ENCODE data around the gene PRKCI. TPM values are rescaled to one million over a fixed set of nuclear protein-coding genes. Genes with fewer than 3 reads are reported as not detected.
"Not testable (repeated sequence)": the region's sequence is repeated elsewhere in the genome, so short reads cannot be mapped to it uniquely, and the experiment has no call there.

The PRKCI gene
- polyA plus RNA-seq, 1 experiment, result 15.1 TPM

DNA sequence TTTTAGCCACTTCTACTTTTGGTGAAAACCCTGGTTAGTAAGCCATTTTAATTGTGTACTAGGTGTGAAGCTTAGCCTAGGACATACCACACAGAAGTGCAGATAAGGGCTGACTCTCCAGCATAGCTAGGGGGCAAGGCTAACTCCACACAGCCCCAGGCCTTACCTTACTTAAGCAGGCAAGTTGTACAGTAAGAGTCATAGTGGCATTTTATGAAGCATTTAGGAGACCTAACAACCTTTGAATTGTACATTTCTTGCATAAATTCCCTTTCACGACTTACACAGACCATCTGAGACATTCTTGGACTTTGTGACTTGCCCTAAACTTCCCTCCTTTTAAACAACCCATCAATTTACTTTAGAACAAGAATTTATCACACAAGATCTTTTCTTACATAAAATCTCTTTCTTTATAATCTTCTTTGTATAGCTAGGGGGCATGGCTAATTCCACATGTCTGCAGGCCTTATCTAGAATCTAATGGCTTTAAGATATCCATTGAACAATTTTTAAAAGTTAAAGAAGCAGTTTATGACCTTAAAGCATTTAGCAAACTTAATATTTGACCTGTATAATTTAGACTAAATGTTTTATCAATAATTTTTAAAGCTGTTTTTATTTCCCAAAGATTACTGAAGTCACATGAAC is 116.6 kb downstream of the PRKCI start:
- Histone ChIP-seq H3K36me3 (ENCODE audit: control insufficient read depth, insufficient read depth, low read length) (no peaks in the 10 kb centered on the region), H3K4me3 (ENCODE audit: low read depth, low read length) (no peak overlapping the region), H3K27me3 (ENCODE audit: control insufficient read depth, insufficient read depth, low read length) (no peaks in the 10 kb centered on the region)
- CTCF ChIA-PET, result no interaction called here
- POLR2A ChIA-PET, result no interaction called here
- TF ChIP-seq, protein P1, sequence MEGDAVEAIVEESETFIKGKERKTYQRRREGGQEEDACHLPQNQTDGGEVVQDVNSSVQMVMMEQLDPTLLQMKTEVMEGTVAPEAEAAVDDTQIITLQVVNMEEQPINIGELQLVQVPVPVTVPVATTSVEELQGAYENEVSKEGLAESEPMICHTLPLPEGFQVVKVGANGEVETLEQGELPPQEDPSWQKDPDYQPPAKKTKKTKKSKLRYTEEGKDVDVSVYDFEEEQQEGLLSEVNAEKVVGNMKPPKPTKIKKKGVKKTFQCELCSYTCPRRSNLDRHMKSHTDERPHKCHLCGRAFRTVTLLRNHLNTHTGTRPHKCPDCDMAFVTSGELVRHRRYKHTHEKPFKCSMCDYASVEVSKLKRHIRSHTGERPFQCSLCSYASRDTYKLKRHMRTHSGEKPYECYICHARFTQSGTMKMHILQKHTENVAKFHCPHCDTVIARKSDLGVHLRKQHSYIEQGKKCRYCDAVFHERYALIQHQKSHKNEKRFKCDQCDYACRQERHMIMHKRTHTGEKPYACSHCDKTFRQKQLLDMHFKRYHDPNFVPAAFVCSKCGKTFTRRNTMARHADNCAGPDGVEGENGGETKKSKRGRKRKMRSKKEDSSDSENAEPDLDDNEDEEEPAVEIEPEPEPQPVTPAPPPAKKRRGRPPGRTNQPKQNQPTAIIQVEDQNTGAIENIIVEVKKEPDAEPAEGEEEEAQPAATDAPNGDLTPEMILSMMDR (IDR thresholded peaks at IDR 0.05; ENCODE audit: insufficient read depth, low read depth, low read length), result no peak
- no peak for DNase-seq (ENCODE audit: low read depth)

DNA sequence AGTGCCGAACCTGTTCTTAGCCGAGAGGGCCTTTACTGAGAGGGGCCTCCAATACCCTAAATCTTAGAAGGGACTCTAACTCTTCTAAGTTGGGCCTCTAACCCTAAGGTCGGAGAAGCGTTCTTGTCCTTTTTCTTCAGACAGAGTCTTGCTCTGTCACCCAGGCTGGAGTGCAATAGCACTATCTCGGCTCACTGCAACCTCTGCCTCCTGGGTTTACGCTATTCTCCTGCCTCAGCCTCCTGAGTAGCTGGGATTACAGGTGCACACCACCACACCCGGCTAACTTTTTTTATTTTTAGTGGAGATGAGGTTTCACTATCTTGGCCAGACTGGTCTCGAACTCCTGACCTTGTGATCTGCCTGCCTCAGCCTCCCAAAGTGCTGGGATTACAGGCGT is 120.0 kb downstream of the PRKCI start:
- DNase-seq (ENCODE audit: low read depth); H3K4me3 ChIP-seq (ENCODE audit: low read depth, low read length); POLR2A ChIA-PET; H3K36me3 ChIP-seq (ENCODE audit: control insufficient read depth, insufficient read depth, low read length); H3K27me3 ChIP-seq (ENCODE audit: control insufficient read depth, insufficient read depth, low read length): not testable (repeated sequence)
- CTCF ChIA-PET, result interaction anchor here (1.3 kb wide), 1 partner anchor 470 kb away, joined by 3 read pairs; no protein-coding TSS in a partner anchor

DNA sequence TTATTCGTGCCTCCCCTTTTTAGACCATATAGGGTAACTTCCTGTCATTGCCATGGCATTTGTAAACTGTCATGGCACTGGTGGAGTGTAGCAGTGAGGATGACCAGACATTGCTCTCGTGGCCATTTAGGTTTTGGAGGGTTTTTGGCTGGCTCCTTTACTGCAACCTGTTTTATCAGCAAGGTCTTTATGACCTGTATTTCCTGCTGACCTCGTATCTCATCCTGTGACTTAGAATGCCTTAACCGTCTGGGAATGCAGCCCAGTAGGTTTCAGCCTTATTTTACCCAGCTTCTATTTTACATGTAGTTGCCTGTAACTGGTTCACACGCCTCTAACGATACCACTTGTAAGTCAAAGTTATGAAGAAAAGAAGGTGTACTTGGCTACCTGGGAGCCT is 121.6 kb downstream of the PRKCI start:
- POLR2A ChIA-PET; H3K27me3 ChIP-seq (ENCODE audit: control insufficient read depth, insufficient read depth, low read length); H3K4me3 ChIP-seq (ENCODE audit: low read depth, low read length); H3K36me3 ChIP-seq (ENCODE audit: control insufficient read depth, insufficient read depth, low read length); DNase-seq (ENCODE audit: low read depth): not testable (repeated sequence)
- CTCF ChIA-PET, result interaction anchor here (0.6 kb wide), 1 partner anchor 14 kb away, joined by 3 read pairs; the partner anchor contains the start of gene SKIL

DNA sequence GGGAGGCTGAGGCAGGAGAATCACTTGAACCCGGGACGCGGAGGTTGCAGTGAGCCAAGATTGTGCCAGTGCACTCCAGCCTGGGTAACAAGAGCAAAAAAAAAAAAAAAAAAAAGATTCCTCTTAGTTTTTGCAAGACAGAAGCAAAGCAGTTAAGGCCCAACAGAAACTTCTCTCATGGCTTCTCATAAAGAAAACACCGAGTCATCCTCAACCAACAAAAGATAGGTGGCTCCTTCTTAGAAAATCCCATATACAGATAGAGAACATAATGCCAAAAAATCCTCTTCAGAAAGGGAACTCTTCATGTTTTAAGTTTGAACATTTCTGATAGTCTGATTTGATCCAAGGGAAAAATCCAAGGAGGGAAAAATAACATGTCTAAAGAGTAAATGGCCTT is 122.7 kb downstream of the PRKCI start:
- Histone ChIP-seq H3K4me3 (ENCODE audit: low read depth, low read length) (no peak overlapping the region), H3K27me3 (ENCODE audit: control insufficient read depth, insufficient read depth, low read length) (no peaks in the 10 kb centered on the region), H3K36me3 (ENCODE audit: control insufficient read depth, insufficient read depth, low read length) (no peaks in the 10 kb centered on the region)
- no peak for DNase-seq (ENCODE audit: low read depth)
- POLR2A ChIA-PET, result no interaction called here
- CTCF ChIA-PET, result no interaction called here
- TF ChIP-seq, protein P1 (IDR thresholded peaks at IDR 0.05; ENCODE audit: insufficient read depth, low read depth, low read length), result no peak

DNA sequence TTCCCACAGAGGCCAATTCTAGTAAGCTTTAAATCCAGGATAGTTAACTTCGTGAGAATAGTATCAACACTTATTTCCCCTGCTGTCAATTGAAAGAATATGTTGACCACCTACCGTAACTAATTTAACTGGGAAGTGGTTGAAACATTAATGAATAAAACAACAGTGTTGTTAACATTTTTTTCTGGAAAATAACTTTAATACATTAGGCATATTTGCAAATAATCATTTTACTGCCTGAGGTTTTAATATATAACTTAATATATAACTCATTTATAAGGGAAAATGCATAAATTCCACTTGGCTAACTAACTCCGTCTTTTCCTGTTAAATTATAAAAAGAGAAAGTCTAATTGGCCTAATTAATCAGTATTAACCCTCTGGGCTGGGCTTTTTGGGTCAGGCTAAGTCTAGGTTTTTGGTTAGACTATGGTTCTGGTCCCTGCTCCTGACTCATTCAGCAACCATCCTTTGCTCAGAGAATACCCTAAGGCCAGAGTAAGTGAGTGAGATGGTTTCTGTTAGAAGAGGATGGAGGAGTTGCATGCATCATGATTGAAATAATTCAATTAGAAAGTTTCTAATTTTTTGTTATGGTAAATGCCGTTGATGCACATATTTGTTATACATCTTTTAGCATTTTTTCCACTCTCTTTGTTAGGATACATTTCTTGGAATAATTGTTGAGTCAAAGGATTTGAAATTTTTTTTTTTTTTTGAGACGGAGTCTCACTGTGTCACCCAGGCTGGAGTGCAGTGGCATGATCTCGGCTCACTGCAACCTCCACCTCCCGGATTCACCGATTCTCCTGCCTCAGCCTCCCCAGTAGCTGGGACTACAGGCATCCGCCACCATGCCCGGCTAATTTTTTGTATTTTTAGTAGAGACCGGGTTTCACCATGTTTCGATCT is 124.5 kb downstream of the PRKCI start:
- POLR2A ChIA-PET, result no interaction called here
- CTCF ChIA-PET, result no interaction called here
- H3K4me3 ChIP-seq (ENCODE audit: low read depth, low read length), result no peak overlapping the region
- H3K36me3 ChIP-seq (ENCODE audit: control insufficient read depth, insufficient read depth, low read length), result no peaks in the 10 kb centered on the region
- TF ChIP-seq, protein P1 (IDR thresholded peaks at IDR 0.05; ENCODE audit: insufficient read depth, low read depth, low read length), result no peak
- DNase-seq (ENCODE audit: low read depth), result no peak
- no peaks in the 10 kb centered on the region for H3K27me3 ChIP-seq (ENCODE audit: control insufficient read depth, insufficient read depth, low read length)

DNA sequence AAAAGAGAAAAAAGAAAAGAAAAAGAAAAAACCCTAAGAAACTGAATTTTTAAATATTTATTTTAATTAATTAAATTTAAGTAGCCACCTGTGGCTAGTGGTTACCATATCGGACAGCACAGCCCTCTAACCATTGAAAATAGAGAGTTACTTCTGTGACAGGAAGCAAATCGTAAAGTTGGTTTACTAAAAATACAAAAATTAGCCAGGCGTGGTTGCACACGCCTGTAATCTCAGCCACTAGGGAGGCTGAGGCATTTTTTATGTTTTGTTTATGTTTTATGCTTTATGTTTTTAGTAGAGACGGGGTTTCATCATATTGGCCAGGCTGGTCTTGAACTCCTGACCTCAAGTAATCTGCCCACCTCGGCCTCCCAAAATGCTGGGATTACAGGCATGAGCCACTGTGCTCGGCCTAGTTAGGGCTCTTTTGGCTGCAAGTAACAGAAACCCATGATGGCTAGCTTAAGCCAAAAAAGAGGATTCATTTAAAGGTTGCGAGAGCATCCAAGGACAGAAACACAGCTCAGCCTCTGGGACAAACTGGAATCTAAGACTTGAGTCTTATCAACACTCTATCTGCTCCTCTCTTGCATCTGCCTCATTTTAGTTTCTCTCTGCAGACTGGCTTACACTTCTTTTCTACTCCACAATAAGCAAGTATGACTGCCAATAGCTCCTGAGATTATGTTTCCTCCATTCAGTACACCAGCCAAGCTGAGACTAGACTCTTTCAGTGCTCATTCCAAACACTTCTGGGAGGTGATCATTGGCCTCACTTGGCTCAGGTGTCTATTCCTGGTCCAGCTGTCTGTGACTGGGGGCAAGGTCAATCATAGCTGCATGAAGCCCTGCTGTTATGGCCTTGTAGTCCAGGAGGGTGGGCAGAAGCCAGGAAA is 128.5 kb downstream of the PRKCI start:
- no peak for DNase-seq (ENCODE audit: low read depth)
- no peaks in the 10 kb centered on the region for H3K27me3 ChIP-seq (ENCODE audit: control insufficient read depth, insufficient read depth, low read length)
- CTCF ChIA-PET, result no interaction called here
- TF ChIP-seq, protein P1 (IDR thresholded peaks at IDR 0.05; ENCODE audit: insufficient read depth, low read depth, low read length), result no peak
- H3K4me3 ChIP-seq (ENCODE audit: low read depth, low read length), result no peak overlapping the region
- H3K36me3 ChIP-seq (ENCODE audit: control insufficient read depth, insufficient read depth, low read length), result no peaks in the 10 kb centered on the region
- POLR2A ChIA-PET, result no interaction called here
